Hypothalamus (tissue), 51 donors: Measurements from ENCODE around the gene PLOD1.
"Not testable (repeated sequence)": the region's sequence is repeated elsewhere in the genome, so short reads cannot be mapped to it uniquely, and the experiment has no call there.

Source experiments
- DNase-seq, 51 donors: peaks; one replicate each; lab custom pipeline; 2025; lab: John Stamatoyannopoulos, UW

The PLOD1 gene

GRCh38 chr1:11935733-11936132, 1.2 kb downstream of the PLOD1 start:
- DNase-seq: not testable (repeated sequence)

GRCh38 chr1:11938722-11939526, 4.4 kb downstream of the PLOD1 start:
- peak in 1 of 51 donors; percentile 24 for DNase-seq

- DNase-seq: not testable (repeated sequence)
Measured at GRCh38 chr1:11939794-11940193, 5.3 kb downstream of the PLOD1 start.

- DNase-seq: peak in 39 of 51 donors; percentile 21 to 85 (median 49)
Measured at GRCh38 chr1:11940260-11940921, 5.9 kb downstream of the PLOD1 start.

GRCh38 chr1:11942280-11942679, 7.8 kb downstream of the PLOD1 start:
- no peak for DNase-seq

- no peak for DNase-seq
Measured at GRCh38 chr1:11943619-11944018, 9.1 kb downstream of the PLOD1 start.

GRCh38 chr1:11944358-11944931, 9.9 kb downstream of the PLOD1 start:
- DNase-seq: peak in 1 of 51 donors; percentile 37

- DNase-seq: no peak
Measured at GRCh38 chr1:11946647-11947046, 12.1 kb downstream of the PLOD1 start.

- no peak for DNase-seq
Measured at GRCh38 chr1:11948822-11949458, 14.4 kb downstream of the PLOD1 start.

GRCh38 chr1:11951901-11952300, 17.4 kb downstream of the PLOD1 start:
- DNase-seq: peak in 4 of 51 donors; percentile 6 to 20 (median 8)

GRCh38 chr1:11952455-11953109, 18.1 kb downstream of the PLOD1 start:
- DNase-seq: peak in 19 of 51 donors; percentile 8 to 59 (median 29)

GRCh38 chr1:11955221-11955620, 20.7 kb downstream of the PLOD1 start:
- no peak for DNase-seq

GRCh38 chr1:11957398-11957797, 22.9 kb downstream of the PLOD1 start:
- no peak for DNase-seq

- no peak for DNase-seq
Measured at GRCh38 chr1:11957897-11958296, 23.4 kb downstream of the PLOD1 start.

GRCh38 chr1:11960276-11960675, 25.8 kb downstream of the PLOD1 start:
- no peak for DNase-seq

- DNase-seq: peak in 3 of 51 donors; percentile 8 to 15 (median 11)
Measured at GRCh38 chr1:11960715-11961114, 26.2 kb downstream of the PLOD1 start.

GRCh38 chr1:11961230-11961629, 26.7 kb downstream of the PLOD1 start:
- DNase-seq: peak in 6 of 51 donors; percentile 10 to 35 (median 16)

- no peak for DNase-seq
Measured at GRCh38 chr1:11963622-11964021, 29.1 kb downstream of the PLOD1 start.

- DNase-seq: no peak
Measured at GRCh38 chr1:11964656-11965055, 30.1 kb downstream of the PLOD1 start.

GRCh38 chr1:11967028-11967547, 32.6 kb downstream of the PLOD1 start:
- DNase-seq: peak in 3 of 51 donors; percentile 2 to 21 (median 20)
